HG03196 (cell line): Measurements from ENCODE around the gene PNMA8A.
"Not testable (repeated sequence)": the region's sequence is repeated elsewhere in the genome, so short reads cannot be mapped to it uniquely, and the experiment has no call there.

Experiments used
- ATAC-seq: cut with Tn5 transposase; IDR thresholded peaks from one replicate; pipeline ENCODE4 v1.9.1; 2021; ENCODE audit not compliant: unreplicated experiment

PNMA8A gene

DNA sequence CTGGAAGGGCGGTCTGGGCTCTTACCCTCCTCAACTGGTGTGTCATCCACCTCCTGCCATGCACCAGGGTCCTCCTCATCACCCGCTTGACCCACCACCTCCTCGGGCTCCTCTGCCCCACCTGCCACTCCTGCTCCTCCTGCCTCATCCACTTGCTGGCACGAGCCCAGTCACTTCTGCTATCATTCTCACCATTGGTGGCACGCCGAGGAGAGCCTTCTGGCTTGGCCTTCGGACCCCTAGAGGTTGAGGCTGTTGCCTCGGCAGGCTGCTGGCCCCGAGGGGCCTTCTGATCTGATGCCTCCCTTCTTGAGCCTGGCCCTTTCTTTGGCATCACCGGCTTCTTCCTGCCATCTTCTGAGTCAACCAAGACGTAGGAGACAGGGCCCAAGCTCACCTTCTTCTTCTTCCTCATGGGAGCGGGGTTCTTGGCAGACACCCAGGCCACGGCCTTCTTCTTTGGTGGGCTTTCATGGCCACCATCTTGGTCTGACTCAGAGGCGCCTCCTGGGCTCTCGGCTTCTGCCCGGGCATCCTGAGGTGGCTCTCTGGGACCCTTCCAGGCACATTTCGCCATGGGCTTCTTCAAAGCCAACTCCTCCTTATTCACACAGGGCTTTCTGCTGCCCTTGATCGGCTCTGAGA is 1.7 kb downstream of the PNMA8A start:
- no peak for ATAC-seq

- ATAC-seq, result no peak
These were observed 4.7 kb downstream of the PNMA8A start for GRCh38 chr19:46466536-46467196.

- ATAC-seq, result no peak
These were observed 7.8 kb downstream of the PNMA8A start for GRCh38 chr19:46463516-46463915.

GRCh38 chr19:46461537-46461936 is 9.8 kb downstream of the PNMA8A start:
- ATAC-seq, result no peak

DNA sequence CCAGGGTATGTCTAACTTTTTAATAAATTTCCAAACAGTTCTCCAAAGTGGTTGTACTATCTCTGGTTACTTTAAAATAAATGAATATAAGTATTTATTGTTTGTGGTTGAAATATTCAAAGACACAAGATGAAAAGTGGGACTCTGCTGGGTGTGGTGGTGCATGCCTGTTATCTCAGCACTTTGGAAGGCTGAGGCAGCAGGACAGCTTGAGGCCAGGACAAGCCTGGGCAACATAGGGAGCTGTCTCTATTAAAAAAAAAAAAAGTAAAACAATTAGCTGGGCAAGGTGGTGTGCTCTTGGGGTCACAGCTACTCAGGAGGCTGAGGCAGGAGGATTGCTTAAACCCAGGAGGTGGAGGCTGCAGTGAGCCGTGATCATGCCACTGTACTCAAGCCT is 10.4 kb downstream of the PNMA8A start:
- ATAC-seq, result no peak

DNA sequence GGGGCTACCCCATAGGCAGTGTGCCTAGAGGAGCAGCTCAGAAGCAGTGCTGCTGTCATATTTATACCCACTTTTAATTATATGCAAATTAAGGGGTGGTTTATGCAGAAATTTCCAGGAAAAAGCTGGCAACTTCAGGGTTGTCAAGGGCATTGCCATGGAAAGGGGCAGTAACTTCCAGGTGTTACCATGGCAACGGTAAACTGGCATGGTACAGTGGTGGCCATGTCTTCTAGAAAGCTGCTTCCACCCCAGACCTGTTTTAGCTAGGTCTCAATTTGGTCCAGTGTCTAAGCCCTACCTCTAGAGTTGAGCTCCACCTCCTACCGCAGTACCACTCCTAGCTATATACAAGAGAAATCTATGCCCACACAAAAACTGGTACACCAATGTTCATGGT is 11.3 kb downstream of the PNMA8A start:
- no peak for ATAC-seq

- no peak for ATAC-seq
These were observed 14.4 kb downstream of the PNMA8A start for GRCh38 chr19:46456930-46457329.

DNA sequence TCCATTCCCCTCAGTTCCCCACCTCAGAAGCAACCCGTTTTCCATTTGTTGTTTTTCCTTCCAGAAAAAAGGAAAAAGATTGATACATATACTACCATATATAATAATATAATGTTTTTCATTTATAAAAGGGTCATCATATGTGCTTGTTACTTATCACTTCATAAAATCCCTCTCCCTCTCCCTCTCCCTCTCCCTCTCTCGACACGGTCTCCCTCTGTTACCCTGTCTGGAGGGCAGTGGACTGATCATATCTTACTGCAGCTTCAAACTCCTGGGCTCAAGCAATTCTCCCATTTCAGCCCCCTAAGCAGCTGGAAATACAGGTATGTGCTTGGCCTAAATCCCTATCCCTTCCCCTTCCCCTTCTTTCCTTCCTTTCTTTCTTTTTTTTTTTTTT is 17.1 kb downstream of the PNMA8A start:
- no peak for ATAC-seq

- ATAC-seq, result no peak
These were observed 17.7 kb downstream of the PNMA8A start for GRCh38 chr19:46453661-46454060.

GRCh38 chr19:46452186-46452585 is 19.2 kb downstream of the PNMA8A start:
- no peak for ATAC-seq

GRCh38 chr19:46451352-46451751 is 20.0 kb downstream of the PNMA8A start:
- ATAC-seq, result no peak

DNA sequence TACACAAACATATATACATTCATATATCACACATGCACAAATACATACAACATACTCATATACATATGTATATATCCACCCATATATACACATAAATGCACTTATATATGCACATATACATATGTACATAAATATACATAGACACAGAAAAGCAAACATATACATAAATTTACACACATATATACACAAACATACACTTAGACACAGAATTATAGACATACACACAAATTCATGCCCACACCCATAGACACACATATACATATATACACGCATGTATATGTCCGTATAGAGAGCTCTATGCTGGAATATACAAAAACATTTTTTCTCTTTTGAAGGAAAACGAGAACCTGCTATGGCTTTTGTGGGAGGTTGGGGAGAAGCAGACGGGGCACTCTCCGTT is 20.6 kb downstream of the PNMA8A start:
- no peak for ATAC-seq

GRCh38 chr19:46449228-46449627 is 22.1 kb downstream of the PNMA8A start:
- no peak for ATAC-seq

DNA sequence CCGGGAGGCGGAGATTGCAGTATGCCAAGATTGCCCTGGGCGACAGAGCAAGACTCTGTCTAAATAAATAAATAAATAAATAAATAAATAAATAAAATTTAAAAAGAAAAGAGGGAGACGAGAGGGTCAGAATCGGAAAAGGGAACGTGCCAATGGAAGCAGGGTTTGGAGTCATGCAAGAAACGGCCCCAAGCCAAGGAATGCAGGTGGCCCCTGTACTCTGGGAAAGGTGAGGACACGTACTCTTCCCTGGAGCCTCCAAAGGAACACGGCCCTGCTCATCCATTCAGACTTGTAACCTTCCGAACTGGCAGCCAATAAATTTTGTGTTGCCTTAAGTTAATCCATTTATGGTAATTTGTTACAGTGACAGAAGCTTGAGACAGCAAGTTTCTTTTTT is 22.8 kb downstream of the PNMA8A start:
- no peak for ATAC-seq

DNA sequence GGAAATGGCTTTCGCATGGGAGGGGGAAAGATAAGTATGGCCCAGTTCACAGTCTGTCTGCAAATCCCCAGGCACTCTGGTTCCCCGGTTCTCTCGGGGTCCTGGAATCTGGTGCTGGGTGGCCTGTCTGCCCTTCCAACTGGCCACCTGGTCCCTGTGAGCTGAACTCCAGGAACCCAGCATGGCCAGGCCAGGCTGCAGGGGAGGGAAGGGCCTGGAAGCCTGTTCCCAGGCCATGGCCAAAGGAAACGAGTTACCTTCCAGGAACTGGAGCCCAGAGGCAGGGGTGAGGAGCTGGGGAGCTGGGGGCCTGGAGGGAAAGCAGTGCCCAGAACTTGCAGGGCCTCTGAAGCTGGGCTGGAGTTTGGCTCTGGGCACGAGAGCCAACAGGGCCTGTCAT is 23.5 kb downstream of the PNMA8A start:
- no peak for ATAC-seq

DNA sequence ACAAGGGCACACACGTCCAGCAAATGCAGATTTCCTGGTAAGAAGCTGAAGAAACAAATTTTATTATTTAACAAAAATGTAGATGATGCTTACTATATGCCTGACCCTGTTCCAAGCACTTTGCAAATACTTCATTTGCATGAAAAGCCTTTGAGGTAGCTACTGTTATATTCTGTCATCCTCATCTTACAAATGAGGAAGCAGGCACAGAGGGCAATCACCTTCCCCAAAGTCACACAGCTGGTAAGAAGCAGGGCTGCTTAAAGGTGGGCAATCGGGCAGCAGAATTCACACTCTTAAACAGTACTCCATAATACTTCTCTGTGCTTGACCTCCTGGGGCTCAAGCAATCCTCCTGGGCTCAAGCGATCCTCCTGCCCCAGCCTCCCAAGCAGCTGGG is 24.4 kb downstream of the PNMA8A start:
- ATAC-seq, result no peak

DNA sequence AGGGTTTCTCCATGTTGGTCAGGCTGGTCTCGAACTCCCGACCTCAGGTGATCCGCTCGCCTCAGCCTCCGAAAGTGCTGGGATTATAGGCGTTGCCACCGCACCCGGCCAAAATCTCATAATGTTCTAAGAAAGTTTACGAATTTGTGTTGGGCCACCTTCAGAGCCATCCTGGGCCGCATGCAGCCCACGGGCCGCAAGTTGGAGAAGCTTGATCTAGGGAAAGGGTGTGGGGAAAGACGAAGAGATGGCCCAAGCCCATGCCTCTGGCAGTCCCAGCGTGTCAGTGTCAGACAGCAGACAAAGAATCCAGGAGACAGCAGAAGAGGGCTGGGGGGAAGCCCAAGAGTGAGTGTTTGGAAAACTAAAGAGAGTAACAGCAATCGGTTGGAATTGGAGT is 25.3 kb downstream of the PNMA8A start:
- ATAC-seq, result no peak

DNA sequence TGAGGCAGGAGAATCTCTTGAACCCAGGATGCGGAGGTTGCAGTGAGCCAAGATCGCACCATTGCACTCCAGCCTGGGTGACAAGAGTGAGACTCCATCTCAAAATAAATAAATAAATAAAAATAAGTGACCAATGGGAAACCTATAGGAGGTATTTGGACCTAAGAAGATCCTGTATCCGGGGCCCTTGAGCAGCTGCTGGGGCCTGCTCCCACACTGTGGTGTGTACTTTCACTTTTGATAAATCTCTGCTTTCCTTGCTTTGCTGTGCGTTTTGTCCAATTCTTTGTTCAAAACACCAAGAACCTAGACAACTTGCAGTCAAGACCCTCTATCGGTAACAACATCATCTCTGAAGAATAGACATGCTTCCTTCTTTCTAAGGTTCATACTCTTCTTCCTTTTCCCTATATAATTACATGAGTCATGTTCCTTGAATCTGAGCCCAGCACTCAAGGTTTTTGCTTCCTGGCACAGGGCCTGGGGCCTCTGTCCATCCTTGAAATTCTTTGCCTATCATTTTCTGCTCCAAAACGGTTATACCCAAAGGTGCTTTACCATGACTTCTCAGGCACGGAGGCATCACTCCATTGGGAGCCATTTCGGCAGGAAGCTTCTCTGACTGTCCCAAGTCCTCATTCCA is 28.4 kb downstream of the PNMA8A start:
- no peak for ATAC-seq

DNA sequence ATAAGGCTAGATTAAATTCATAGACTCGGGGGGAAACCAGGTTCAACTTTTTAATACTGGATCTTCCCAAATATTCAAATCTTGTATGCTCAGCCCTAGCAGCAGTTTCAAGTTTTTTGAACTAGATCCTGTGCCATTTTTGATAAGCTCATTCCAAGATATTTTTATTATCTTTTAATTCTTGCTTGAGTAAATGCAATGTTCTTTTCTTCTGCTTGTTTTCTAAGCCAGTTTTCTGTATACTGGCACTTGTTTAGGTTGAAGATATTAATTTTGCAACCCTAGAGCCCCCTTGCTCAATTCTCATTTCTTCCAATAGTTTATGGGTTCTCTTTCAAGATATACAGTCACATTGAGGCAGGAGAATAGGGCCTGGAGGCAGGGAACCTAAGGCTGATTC is 29.5 kb downstream of the PNMA8A start:
- no peak for ATAC-seq

DNA sequence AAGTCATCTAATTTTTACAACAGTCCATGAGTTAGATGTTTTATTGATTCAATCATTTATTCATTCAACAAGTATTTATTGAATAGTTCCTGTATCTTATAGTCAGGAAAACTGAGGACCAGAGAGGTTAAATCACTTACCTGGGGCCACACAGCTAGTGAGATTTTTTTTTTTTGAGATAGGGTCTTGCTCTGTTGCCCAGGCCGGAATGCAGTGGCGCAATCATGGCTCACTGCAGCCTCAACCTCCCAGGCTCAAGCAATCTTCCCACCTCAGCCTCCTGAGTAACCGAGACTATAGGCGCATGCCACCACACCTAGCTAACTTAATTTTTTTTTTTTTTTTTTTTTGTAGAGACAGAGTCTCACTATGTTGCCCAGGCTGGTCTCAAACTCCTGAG is 35.7 kb downstream of the PNMA8A start:
- ATAC-seq, result not testable (repeated sequence)

- ATAC-seq, result no peak
These were observed 36.4 kb downstream of the PNMA8A start for GRCh38 chr19:46435009-46435408.

DNA sequence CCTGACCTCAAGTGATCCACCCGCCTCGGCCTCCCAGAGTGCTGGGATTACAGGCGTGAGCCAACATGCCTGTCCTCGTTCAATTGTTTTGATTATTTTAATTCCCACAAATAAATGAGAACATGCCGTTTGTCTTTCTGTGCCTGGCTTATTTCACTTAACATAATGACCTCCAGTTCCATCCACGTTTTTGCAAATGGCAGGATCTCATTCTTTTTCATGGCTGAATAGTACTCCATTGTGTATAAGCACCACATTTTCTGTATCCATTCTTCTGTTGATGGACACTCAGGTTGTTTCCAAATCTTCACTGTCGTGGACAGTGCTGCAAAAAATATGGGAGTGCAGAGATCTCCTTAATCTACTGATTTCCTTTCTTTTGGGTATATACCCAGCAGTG is 37.9 kb downstream of the PNMA8A start:
- not testable (repeated sequence) for ATAC-seq

GRCh38 chr19:46431824-46432223 is 39.5 kb downstream of the PNMA8A start:
- no peak for ATAC-seq
